ENCODE results near the gene CDIPT. TPM values are rescaled to one million over a fixed set of nuclear protein-coding genes. Genes with fewer than 3 reads are reported as not detected.
"Not testable (repeated sequence)": the region's sequence is repeated elsewhere in the genome, so short reads cannot be mapped to it uniquely, and the experiment has no call there.

The CDIPT gene
- total RNA-seq, 2 donors from 2014 or later: 135 to 138 TPM

DNA sequence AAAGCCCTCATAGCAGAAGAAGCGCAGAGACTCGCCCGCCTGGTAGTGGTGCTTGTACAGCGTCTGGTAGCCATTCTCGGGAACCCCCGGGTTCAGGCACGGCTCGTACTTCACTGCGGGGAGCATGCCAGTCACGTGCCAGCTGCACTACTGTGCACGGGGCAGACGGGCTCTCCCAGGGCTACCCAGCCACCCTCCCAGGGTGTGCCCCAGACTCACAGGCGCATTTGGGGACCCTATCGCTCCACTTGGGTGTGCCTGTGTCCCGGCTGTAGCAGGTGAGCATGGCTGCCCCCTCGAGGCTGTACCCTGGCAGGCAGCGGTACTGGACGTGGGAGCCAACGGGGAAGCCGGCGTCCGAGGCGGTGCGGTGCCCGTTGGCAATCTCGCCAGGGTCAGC, 10.3 kb upstream of the CDIPT start:
- Histone ChIP-seq H3K4me3 (no peak overlapping the region), H3K36me3 (no peaks in the 10 kb centered on the region), H3K27ac (no peak overlapping the region), H3K4me1 (peaks cover 0 to 13% of the 10 kb centered on the region in 2 donors), H3K9me3 (no peaks in the 10 kb centered on the region), H3K27me3 (peaks cover 2 to 18% of the 10 kb centered on the region in 2 donors)
- DNase-seq (ENCODE audit: low spot score): no peak
- TF ChIP-seq CTCF (IDR thresholded peaks at IDR 0.05): no peak

GRCh38 chr16:29871822-29872546, 9.0 kb upstream of the CDIPT start:
- H3K36me3 ChIP-seq: no peaks in the 10 kb centered on the region
- TF ChIP-seq CTCF (IDR thresholded peaks at IDR 0.05): no peak
- H3K4me1 ChIP-seq: peaks cover 0 to 8% of the 10 kb centered on the region in 2 donors
- no peak overlapping the region for H3K4me3 ChIP-seq
- no peak overlapping the region for H3K27ac ChIP-seq
- H3K27me3 ChIP-seq: peaks cover 2 to 8% of the 10 kb centered on the region in 2 donors
- DNase-seq (ENCODE audit: low spot score): no peak
- H3K9me3 ChIP-seq: no peaks in the 10 kb centered on the region

GRCh38 chr16:29869067-29869466, 6.0 kb upstream of the CDIPT start:
- not testable (repeated sequence) for DNase-seq (ENCODE audit: low spot score); H3K4me3 ChIP-seq

GRCh38 chr16:29868396-29869009, 5.5 kb upstream of the CDIPT start:
- no peak for DNase-seq (ENCODE audit: low spot score)
- Histone ChIP-seq H3K4me3 (no peak overlapping the region), H3K9me3 (no peaks in the 10 kb centered on the region), H3K36me3 (no peaks in the 10 kb centered on the region), H3K27me3 (no peaks in the 10 kb centered on the region), H3K4me1 (peaks cover 0 to 4% of the 10 kb centered on the region in 2 donors), H3K27ac (no peak overlapping the region)
- no peak for TF ChIP-seq CTCF (IDR thresholded peaks at IDR 0.05)

More at GRCh38 chr16:29869067-29869466, 6.0 kb upstream of the CDIPT start:
- H3K4me1 ChIP-seq, H3K27me3 ChIP-seq, H3K9me3 ChIP-seq, H3K36me3 ChIP-seq, H3K27ac ChIP-seq: not testable (repeated sequence)

GRCh38 chr16:29864205-29864604, 1.2 kb upstream of the CDIPT start:
- TF ChIP-seq CTCF (IDR thresholded peaks at IDR 0.05): no peak
- H3K4me3 ChIP-seq: no peak overlapping the region

DNA sequence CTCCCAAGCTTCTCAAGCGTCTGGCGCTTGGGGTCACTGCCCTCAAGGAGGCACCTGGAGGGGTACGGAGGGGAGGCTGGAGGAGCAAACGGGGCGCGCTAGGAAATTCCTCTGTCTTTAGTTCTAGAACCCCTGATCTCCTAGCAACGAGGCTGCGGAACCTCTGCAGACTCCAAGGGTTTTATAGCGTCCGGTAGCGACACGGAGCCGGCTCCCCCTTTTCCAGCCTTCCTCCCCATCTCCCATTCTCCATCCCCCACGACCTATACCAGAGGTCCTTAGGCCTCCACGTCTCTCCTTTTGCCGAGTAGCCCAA, 601 bp upstream of the CDIPT start:
- H3K36me3 ChIP-seq: peaks cover 25% of the 10 kb centered on the region

More at GRCh38 chr16:29864205-29864604, 1.2 kb upstream of the CDIPT start:
- no peak for DNase-seq (ENCODE audit: low spot score)
- Histone ChIP-seq H3K4me1 (peaks cover 0 to 27% of the 10 kb centered on the region in 2 donors), H3K27me3 (no peaks in the 10 kb centered on the region), H3K27ac (no peak overlapping the region), H3K36me3 (peaks cover 19% of the 10 kb centered on the region), H3K9me3 (no peaks in the 10 kb centered on the region)

More for the DNA sequence above, 601 bp upstream of the CDIPT start:
- Histone ChIP-seq H3K27ac (peak overlapping the region; percentile 92 to 93), H3K4me1 (peaks cover 0 to 27% of the 10 kb centered on the region in 2 donors), H3K4me3 (peak overlapping the region in 1 of 2 donors; percentile 100), H3K27me3 (no peaks in the 10 kb centered on the region), H3K9me3 (no peaks in the 10 kb centered on the region)
- TF ChIP-seq CTCF (IDR thresholded peaks at IDR 0.05): peak in 1 of 2 donors; percentile 4
- no peak for DNase-seq (ENCODE audit: low spot score)
